Measurements from ENCODE around the gene DGKD. TPM values are rescaled to one million over a fixed set of nuclear protein-coding genes. Genes with fewer than 3 reads are reported as not detected.
"Not testable (repeated sequence)": the region's sequence is repeated elsewhere in the genome, so short reads cannot be mapped to it uniquely, and the experiment has no call there.

Gene DGKD
- total RNA-seq, 2 experiments from 2014 or later: 44.2 to 46.4 TPM

DNA sequence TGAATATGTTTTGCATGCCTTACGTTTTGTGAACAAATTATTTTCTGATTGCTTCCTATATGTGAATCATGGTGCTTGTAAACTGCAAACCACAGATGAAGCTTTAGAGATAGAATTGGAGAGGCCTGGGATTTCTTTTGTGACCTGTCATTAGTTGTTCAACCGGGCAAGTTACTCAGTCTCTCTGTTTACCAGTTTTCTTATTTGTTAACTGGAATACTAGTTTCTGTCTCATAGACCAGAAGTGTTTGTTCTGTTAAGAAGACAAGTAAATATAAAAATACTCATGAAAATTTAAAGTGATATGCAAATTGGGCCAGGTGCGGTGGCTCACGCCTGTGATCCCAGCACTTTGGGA is 27.3 kb downstream of the DGKD start:
- Mint-ChIP-seq H3K4me3 (no peak overlapping the region), H3K27me3 (no peaks in the 10 kb centered on the region), H3K9me3 (no peaks in the 10 kb centered on the region), H3K4me1 (ENCODE audit: low read depth) (peaks cover 59% of the 10 kb centered on the region), H3K36me3 (peaks cover 10% of the 10 kb centered on the region), H3K27ac (no peak overlapping the region)
- ChIA-PET CTCF (no interaction called here), POLR2A (no interaction called here)
- intact Hi-C loops (cut with micrococcal nuclease): no loop called here
- DNase-seq: no peak

DNA sequence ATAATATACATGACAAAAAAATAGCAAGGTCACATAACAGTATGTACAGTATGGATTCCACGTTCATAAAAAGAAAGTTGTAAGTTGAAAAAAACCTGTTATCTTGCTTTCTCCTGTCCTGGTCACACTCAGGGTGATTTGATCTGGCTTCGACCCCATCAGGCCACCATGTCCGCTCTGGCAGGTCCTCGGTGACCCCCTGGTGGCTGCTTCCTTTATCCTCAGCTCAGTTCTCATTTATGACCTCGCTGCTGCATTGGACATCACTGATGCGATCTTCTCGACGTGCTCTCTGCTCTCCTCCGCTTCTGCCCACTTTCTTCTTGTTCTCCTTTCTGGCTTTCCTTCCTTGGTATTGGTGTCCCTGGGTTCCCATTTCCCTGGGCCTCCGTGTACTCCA is 29.7 kb downstream of the DGKD start:
- no peak overlapping the region for H3K4me3 Mint-ChIP-seq
- peaks cover 63% of the 10 kb centered on the region for H3K4me1 Mint-ChIP-seq (ENCODE audit: low read depth)
- DNase-seq: no peak
- intact Hi-C loops (cut with micrococcal nuclease): no loop called here
- ChIA-PET POLR2A (interaction anchor here (1.1 kb wide), 1 partner anchor 21 kb away, joined by 3 read pairs; no protein-coding TSS in a partner anchor), CTCF (interaction anchor here (1.0 kb wide), 1 partner anchor 60 kb away, joined by 7 read pairs; no protein-coding TSS in a partner anchor)
- H3K9me3 Mint-ChIP-seq: no peaks in the 10 kb centered on the region
- no peaks in the 10 kb centered on the region for H3K27me3 Mint-ChIP-seq
- H3K27ac Mint-ChIP-seq: peak overlapping the region; percentile 6
- H3K36me3 Mint-ChIP-seq: no peaks in the 10 kb centered on the region

DNA sequence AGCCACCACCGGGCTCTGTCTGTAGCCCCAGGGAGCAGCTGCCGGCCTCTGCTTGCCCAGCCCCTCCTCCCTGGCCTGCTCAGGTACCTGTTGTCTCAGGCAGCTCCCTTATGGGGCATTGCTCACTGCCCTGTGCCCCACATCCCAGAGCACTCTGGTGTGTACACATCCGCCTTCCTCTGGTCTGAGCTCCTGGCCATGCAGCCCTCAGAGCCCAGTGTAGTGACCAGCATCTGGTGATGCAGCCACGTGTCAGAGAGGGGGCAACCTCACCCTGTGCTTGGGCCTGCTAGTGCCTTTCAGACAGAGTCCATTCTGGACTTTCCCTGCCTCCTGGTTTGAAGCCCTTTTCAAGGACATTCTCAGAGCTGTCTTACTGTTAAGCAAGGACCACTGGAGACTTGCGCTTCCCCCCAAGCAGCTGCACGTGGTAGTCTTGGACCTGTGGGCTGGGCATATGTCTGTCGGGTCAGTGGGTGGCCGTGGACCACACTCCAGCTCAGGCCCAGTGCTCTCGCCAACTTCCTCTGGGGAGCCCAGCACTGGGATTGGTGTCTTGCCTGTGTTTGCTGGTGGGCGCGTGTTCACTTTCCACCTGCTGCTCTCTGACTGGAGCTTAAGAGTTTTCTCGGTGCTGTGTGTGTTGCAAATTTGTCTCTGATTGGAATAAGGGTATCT is 30.7 kb downstream of the DGKD start:
- H3K9me3 Mint-ChIP-seq: no peaks in the 10 kb centered on the region
- peaks cover 4% of the 10 kb centered on the region for H3K36me3 Mint-ChIP-seq
- ChIA-PET POLR2A (interaction anchor here (0.7 to 1.1 kb wide), 2 partner anchors 22 to 37 kb away, joined by 3 read pairs; no protein-coding TSS in a partner anchor), CTCF (interaction anchor here (0.9 to 1.1 kb wide), 3 partner anchors 19 to 59 kb away, joined by 4 to 7 read pairs (median 5); no protein-coding TSS in a partner anchor)
- DNase-seq: no peak
- no peaks in the 10 kb centered on the region for H3K27me3 Mint-ChIP-seq
- no peak overlapping the region for H3K4me3 Mint-ChIP-seq
- intact Hi-C loops (cut with micrococcal nuclease): no loop called here
- peaks cover 58% of the 10 kb centered on the region for H3K4me1 Mint-ChIP-seq (ENCODE audit: low read depth)
- peak overlapping the region; percentile 74 for H3K27ac Mint-ChIP-seq

GRCh38 chr2:233385489-233386044 is 31.3 kb downstream of the DGKD start:
- H3K4me1 Mint-ChIP-seq (ENCODE audit: low read depth): peaks cover 53% of the 10 kb centered on the region
- no peak overlapping the region for H3K4me3 Mint-ChIP-seq
- DNase-seq: peak; percentile 25
- intact Hi-C loops (cut with micrococcal nuclease): no loop called here
- CTCF ChIA-PET: interaction anchor here (0.9 to 1.1 kb wide), 2 partner anchors 19 to 57 kb away, joined by 4 to 5 read pairs; no protein-coding TSS in a partner anchor
- no peaks in the 10 kb centered on the region for H3K27me3 Mint-ChIP-seq
- H3K27ac Mint-ChIP-seq: peak overlapping the region; percentile 74
- H3K36me3 Mint-ChIP-seq: peaks cover 4% of the 10 kb centered on the region
- POLR2A ChIA-PET: no interaction called here
- no peaks in the 10 kb centered on the region for H3K9me3 Mint-ChIP-seq

GRCh38 chr2:233386382-233387041 is 32.2 kb downstream of the DGKD start:
- Mint-ChIP-seq H3K36me3 (peaks cover 6% of the 10 kb centered on the region), H3K27me3 (no peaks in the 10 kb centered on the region), H3K4me1 (ENCODE audit: low read depth) (peaks cover 44% of the 10 kb centered on the region), H3K9me3 (no peaks in the 10 kb centered on the region), H3K27ac (no peak overlapping the region), H3K4me3 (no peak overlapping the region)
- CTCF ChIA-PET: interaction anchor here (1.7 kb wide), 1 partner anchor 57 kb away, joined by 4 read pairs; no protein-coding TSS in a partner anchor
- DNase-seq: peak; percentile 35
- POLR2A ChIA-PET: no interaction called here
- intact Hi-C loops (cut with micrococcal nuclease): no loop called here

DNA sequence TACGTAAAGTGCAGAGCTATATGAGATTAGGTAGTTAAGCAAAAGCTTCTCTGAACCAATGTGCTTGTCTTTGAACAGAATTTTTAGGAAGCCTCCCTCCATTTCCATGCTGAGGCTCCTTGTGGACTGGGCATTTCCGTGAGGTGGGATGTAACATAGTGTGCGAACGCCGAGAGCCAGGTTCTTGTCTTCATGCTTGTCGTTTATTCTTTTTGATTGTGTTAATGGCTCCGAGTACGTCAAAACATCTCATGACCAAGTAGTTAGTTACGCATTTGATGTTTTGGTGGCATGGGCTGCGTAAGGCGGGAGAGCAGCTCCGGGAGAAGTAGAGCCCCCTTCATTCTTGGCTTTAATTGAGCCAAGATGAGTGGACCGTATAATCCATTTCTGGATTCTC is 32.9 kb downstream of the DGKD start:
- H3K27ac Mint-ChIP-seq: no peak overlapping the region
- intact Hi-C loops (cut with micrococcal nuclease): no loop called here
- peaks cover 6% of the 10 kb centered on the region for H3K36me3 Mint-ChIP-seq
- H3K4me1 Mint-ChIP-seq (ENCODE audit: low read depth): peaks cover 43% of the 10 kb centered on the region
- H3K9me3 Mint-ChIP-seq: no peaks in the 10 kb centered on the region
- H3K4me3 Mint-ChIP-seq: no peak overlapping the region
- ChIA-PET CTCF (interaction anchor here (1.7 kb wide), 1 partner anchor 56 kb away, joined by 4 read pairs; no protein-coding TSS in a partner anchor), POLR2A (no interaction called here)
- no peaks in the 10 kb centered on the region for H3K27me3 Mint-ChIP-seq
- DNase-seq: no peak

GRCh38 chr2:233387667-233388528 is 33.6 kb downstream of the DGKD start:
- Mint-ChIP-seq H3K4me3 (no peak overlapping the region), H3K36me3 (peaks cover 6% of the 10 kb centered on the region), H3K4me1 (ENCODE audit: low read depth) (peaks cover 36% of the 10 kb centered on the region), H3K9me3 (no peaks in the 10 kb centered on the region), H3K27me3 (no peaks in the 10 kb centered on the region), H3K27ac (no peak overlapping the region)
- intact Hi-C loops (cut with micrococcal nuclease): no loop called here
- CTCF ChIA-PET: interaction anchor here (1.7 kb wide), 1 partner anchor 55 kb away, joined by 4 read pairs; no protein-coding TSS in a partner anchor
- POLR2A ChIA-PET: no interaction called here
- no peak for DNase-seq

GRCh38 chr2:233389601-233390125 is 35.4 kb downstream of the DGKD start:
- POLR2A ChIA-PET: no interaction called here
- Mint-ChIP-seq H3K4me1 (ENCODE audit: low read depth) (peaks cover 26% of the 10 kb centered on the region), H3K9me3 (no peaks in the 10 kb centered on the region)

GRCh38 chr2:233395687-233396086 is 41.4 kb downstream of the DGKD start:
- CTCF ChIA-PET: interaction anchor here (1.1 kb wide), 1 partner anchor 44 kb away, joined by 3 read pairs; no protein-coding TSS in a partner anchor
- no peak overlapping the region for H3K4me3 Mint-ChIP-seq
- H3K36me3 Mint-ChIP-seq: peaks cover 4% of the 10 kb centered on the region
- no peaks in the 10 kb centered on the region for H3K27me3 Mint-ChIP-seq
- POLR2A ChIA-PET: no interaction called here
- no peak for DNase-seq
- no peaks in the 10 kb centered on the region for H3K9me3 Mint-ChIP-seq
- H3K4me1 Mint-ChIP-seq (ENCODE audit: low read depth): peaks cover 23% of the 10 kb centered on the region
- H3K27ac Mint-ChIP-seq: no peak overlapping the region
- intact Hi-C loops (cut with micrococcal nuclease): no loop called here

More at GRCh38 chr2:233389601-233390125, 35.4 kb downstream of the DGKD start:
- Mint-ChIP-seq H3K36me3 (peaks cover 7% of the 10 kb centered on the region), H3K27me3 (no peaks in the 10 kb centered on the region), H3K4me3 (no peak overlapping the region), H3K27ac (no peak overlapping the region)
- CTCF ChIA-PET: no interaction called here
- DNase-seq: no peak
- intact Hi-C loops (cut with micrococcal nuclease): no loop called here

DNA sequence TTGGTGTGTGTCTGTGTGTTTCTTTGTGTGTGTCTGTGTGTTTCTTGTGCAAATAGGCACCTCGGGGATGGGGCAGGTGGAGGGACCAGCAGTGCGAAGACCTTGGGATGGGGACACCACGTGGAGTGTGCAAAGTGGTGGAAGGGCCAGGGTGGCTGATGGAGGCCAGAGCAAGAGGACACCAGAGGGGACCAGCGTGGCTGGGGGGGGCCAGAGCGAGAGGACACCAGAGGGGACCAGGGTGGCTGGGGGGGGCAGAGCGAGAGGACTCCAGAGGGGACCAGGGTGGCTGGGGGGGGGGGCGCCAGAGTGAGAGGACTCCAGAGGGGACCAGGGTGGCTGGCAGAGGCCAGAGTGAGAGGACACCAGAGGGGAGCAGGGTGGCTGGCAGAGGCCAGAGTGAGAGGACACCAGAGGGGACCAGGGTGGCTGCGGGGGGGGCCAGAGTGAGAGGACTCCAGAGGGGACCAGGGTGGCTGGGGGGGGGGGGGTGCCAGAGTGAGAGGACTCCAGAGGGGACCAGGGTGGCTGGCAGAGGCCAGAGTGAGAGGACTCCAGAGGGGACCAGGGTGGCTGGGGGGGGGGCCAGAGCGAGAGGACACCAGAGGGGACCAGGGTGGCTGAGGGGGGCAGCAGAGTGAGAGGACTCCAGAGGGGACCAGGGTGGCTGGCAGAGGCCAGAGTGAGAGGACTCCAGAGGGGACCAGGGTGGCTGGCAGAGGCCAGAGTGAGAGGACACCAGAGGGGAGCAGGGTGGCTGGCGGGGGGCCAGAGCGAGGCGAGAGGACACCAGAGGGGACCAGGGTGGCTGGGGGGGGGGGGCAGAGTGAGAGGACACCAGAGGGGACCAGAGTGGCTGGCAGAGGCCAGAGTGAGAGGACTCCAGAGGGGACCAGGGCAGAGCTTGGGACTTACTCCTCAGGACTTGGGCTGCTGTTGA is 42.7 kb downstream of the DGKD start:
- Mint-ChIP-seq H3K4me1 (ENCODE audit: low read depth) (peaks cover 27% of the 10 kb centered on the region), H3K27ac (peak overlapping the region; percentile 19)
- intact Hi-C loops (cut with micrococcal nuclease); CTCF ChIA-PET; H3K9me3 Mint-ChIP-seq; DNase-seq; POLR2A ChIA-PET; H3K36me3 Mint-ChIP-seq; H3K4me3 Mint-ChIP-seq; H3K27me3 Mint-ChIP-seq: not testable (repeated sequence)

Measured in activated CD4-positive, alpha-beta memory T cell treated with anti-CD3 and anti-CD28 coated beads for 36 hours (primary cell).